Measurements from ENCODE around the gene PTPN12.

DNA sequence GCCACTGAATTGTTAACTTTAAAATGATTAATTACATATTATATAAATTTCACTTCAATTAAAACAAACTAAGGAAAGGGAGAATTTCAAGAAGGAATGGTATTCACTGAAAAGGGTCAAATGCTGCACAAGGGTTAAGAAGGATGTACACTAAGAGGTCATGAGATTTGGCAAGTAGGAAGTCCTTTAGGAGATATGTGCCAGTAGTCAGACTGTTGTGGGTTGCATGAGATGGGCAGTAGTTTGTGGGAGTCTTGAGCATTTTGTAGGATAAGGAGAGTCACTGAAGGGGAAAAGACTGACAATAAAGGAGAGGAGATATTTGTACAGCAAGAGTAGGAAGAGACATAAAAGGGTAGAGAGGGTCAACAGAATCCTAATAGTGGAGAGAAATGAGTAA is 12.4 kb upstream of the PTPN12 start:
- no peak for TF ChIP-seq POLR2A (IDR thresholded peaks at IDR 0.05)
- TF ChIP-seq, protein P1, sequence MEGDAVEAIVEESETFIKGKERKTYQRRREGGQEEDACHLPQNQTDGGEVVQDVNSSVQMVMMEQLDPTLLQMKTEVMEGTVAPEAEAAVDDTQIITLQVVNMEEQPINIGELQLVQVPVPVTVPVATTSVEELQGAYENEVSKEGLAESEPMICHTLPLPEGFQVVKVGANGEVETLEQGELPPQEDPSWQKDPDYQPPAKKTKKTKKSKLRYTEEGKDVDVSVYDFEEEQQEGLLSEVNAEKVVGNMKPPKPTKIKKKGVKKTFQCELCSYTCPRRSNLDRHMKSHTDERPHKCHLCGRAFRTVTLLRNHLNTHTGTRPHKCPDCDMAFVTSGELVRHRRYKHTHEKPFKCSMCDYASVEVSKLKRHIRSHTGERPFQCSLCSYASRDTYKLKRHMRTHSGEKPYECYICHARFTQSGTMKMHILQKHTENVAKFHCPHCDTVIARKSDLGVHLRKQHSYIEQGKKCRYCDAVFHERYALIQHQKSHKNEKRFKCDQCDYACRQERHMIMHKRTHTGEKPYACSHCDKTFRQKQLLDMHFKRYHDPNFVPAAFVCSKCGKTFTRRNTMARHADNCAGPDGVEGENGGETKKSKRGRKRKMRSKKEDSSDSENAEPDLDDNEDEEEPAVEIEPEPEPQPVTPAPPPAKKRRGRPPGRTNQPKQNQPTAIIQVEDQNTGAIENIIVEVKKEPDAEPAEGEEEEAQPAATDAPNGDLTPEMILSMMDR (IDR thresholded peaks at IDR 0.05): no peak
- TF ChIP-seq EP300 (IDR thresholded peaks at IDR 0.05): no peak
- TF ChIP-seq POLR2AphosphoS5 (IDR thresholded peaks at IDR 0.05): no peak

Measured in sigmoid colon (tissue), 4 donors.